Uterus (tissue), 2 donors: ENCODE data around the gene EID2B.

Experiments
- POLR2A ChIP-seq, 2 donors: fragments of 450-650 bp; IDR thresholded peaks; one replicate each; pipeline ENCODE4 v1.6.1; 2016; ENCODE audit warnings: antibody characterized with exemption in 2 of 2, mild to moderate bottlenecking in 1 of 2, moderate library complexity in 1 of 2
- TF ChIP-seq, protein P1 (sequence below), 4 experiments: fragments of 200-600 bp in 2 of 4; fragments of 450-650 bp in 2 of 4; sonication (generic) in 2 of 4; IDR thresholded peaks; one replicate each; pipeline ENCODE4 v1.5.1; 2016 to 2019; ENCODE audit warnings: antibody characterized with exemption in 4 of 4, mild to moderate bottlenecking in 2 of 4, moderate library complexity in 1 of 4

DNA sequence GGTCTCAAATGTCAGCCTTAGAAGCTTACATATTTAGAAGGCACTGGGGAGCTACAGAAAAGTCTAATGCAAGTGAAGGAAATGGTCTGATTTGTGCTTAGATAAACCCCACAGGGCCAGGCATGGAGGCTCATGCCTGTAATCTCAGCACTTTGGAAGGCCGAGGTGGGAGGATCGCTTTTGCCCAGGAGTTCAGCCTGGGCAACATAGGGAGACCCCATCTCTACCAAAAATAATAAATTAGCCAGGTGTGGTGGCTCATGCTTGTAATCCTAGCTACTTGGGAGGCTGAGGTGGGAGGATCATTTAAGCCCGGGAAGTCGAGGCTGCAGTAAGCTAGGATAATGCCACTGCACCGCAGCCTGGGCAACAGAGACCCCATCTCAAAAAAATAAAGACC lies 36.6 kb downstream of the EID2B start:
- TF ChIP-seq, protein P1, sequence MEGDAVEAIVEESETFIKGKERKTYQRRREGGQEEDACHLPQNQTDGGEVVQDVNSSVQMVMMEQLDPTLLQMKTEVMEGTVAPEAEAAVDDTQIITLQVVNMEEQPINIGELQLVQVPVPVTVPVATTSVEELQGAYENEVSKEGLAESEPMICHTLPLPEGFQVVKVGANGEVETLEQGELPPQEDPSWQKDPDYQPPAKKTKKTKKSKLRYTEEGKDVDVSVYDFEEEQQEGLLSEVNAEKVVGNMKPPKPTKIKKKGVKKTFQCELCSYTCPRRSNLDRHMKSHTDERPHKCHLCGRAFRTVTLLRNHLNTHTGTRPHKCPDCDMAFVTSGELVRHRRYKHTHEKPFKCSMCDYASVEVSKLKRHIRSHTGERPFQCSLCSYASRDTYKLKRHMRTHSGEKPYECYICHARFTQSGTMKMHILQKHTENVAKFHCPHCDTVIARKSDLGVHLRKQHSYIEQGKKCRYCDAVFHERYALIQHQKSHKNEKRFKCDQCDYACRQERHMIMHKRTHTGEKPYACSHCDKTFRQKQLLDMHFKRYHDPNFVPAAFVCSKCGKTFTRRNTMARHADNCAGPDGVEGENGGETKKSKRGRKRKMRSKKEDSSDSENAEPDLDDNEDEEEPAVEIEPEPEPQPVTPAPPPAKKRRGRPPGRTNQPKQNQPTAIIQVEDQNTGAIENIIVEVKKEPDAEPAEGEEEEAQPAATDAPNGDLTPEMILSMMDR (IDR thresholded peaks at IDR 0.05): no peak
- no peak for TF ChIP-seq POLR2A (IDR thresholded peaks at IDR 0.05)
